ENCODE results near the gene GPR39. TPM values are rescaled to one million over a fixed set of nuclear protein-coding genes. Genes with fewer than 3 reads are reported as not detected.
"Not testable (repeated sequence)": the region's sequence is repeated elsewhere in the genome, so short reads cannot be mapped to it uniquely, and the experiment has no call there.

The GPR39 gene
- total RNA-seq: not detected in 2 replicates

- intact Hi-C loops (cut with micrococcal nuclease): no loop called here
Measured at GRCh38 chr2:132416723-132417395, at the start of gene GPR39. Gene GPR39, plus strand, starts transcription at chr2:132416805.

GRCh38 chr2:132368191-132368590 is 48.4 kb upstream of the GPR39 start:
- intact Hi-C loops (cut with micrococcal nuclease): no loop called here

GRCh38 chr2:132372276-132372675 is 44.3 kb upstream of the GPR39 start:
- intact Hi-C loops (cut with micrococcal nuclease): no loop called here

- intact Hi-C loops (cut with micrococcal nuclease): no loop called here
Measured at GRCh38 chr2:132373391-132374135, 43.0 kb upstream of the GPR39 start.

GRCh38 chr2:132374151-132374550 is 42.5 kb upstream of the GPR39 start:
- intact Hi-C loops (cut with micrococcal nuclease): no loop called here

GRCh38 chr2:132374551-132374950 is 42.1 kb upstream of the GPR39 start:
- intact Hi-C loops (cut with micrococcal nuclease): no loop called here

- intact Hi-C loops (cut with micrococcal nuclease): no loop called here
Measured at GRCh38 chr2:132374961-132375360, 41.6 kb upstream of the GPR39 start.

GRCh38 chr2:132381376-132381775 is 35.2 kb upstream of the GPR39 start:
- intact Hi-C loops (cut with micrococcal nuclease): no loop called here

GRCh38 chr2:132383956-132384355 is 32.6 kb upstream of the GPR39 start:
- intact Hi-C loops (cut with micrococcal nuclease): no loop called here

GRCh38 chr2:132384491-132385151 is 32.0 kb upstream of the GPR39 start:
- intact Hi-C loops (cut with micrococcal nuclease): no loop called here

GRCh38 chr2:132387126-132387525 is 29.5 kb upstream of the GPR39 start:
- intact Hi-C loops (cut with micrococcal nuclease): no loop called here

- intact Hi-C loops (cut with micrococcal nuclease): no loop called here
Measured at GRCh38 chr2:132390076-132390475, 26.5 kb upstream of the GPR39 start.

GRCh38 chr2:132391378-132391777 is 25.2 kb upstream of the GPR39 start:
- intact Hi-C loops (cut with micrococcal nuclease): no loop called here

GRCh38 chr2:132392221-132392620 is 24.4 kb upstream of the GPR39 start:
- intact Hi-C loops (cut with micrococcal nuclease): no loop called here

GRCh38 chr2:132392879-132393278 is 23.7 kb upstream of the GPR39 start:
- intact Hi-C loops (cut with micrococcal nuclease): no loop called here

- intact Hi-C loops (cut with micrococcal nuclease): not testable (repeated sequence)
Measured at GRCh38 chr2:132397042-132397441, 19.6 kb upstream of the GPR39 start.

GRCh38 chr2:132400169-132400900 is 16.3 kb upstream of the GPR39 start:
- intact Hi-C loops (cut with micrococcal nuclease): no loop called here

GRCh38 chr2:132400901-132401240 is 15.7 kb upstream of the GPR39 start:
- intact Hi-C loops (cut with micrococcal nuclease): no loop called here

GRCh38 chr2:132401326-132401725 is 15.3 kb upstream of the GPR39 start:
- intact Hi-C loops (cut with micrococcal nuclease): no loop called here

GRCh38 chr2:132403146-132403545 is 13.5 kb upstream of the GPR39 start:
- intact Hi-C loops (cut with micrococcal nuclease): no loop called here

- intact Hi-C loops (cut with micrococcal nuclease): no loop called here
Measured at GRCh38 chr2:132404056-132404455, 12.5 kb upstream of the GPR39 start.

GRCh38 chr2:132407784-132408183 is 8.8 kb upstream of the GPR39 start:
- intact Hi-C loops (cut with micrococcal nuclease): no loop called here

All from T-helper 1 cell treated with Interleukin-12 subunit alpha and Interleukin-12 subunit beta and Interleukin-4 antibody, amounts not matched to agents 30 ng/mL and 1 ng/mL, for 36 hours (primary cell).